NCI-H748 (cell line): ENCODE results near the gene ZNRF3.
"Not testable (repeated sequence)": the region's sequence is repeated elsewhere in the genome, so short reads cannot be mapped to it uniquely, and the experiment has no call there.

Experiments
- DNase-seq: peaks from one replicate; lab custom pipeline; 2025; ENCODE audit not compliant: unreplicated experiment; lab: John Stamatoyannopoulos, UW

Gene ZNRF3

DNA sequence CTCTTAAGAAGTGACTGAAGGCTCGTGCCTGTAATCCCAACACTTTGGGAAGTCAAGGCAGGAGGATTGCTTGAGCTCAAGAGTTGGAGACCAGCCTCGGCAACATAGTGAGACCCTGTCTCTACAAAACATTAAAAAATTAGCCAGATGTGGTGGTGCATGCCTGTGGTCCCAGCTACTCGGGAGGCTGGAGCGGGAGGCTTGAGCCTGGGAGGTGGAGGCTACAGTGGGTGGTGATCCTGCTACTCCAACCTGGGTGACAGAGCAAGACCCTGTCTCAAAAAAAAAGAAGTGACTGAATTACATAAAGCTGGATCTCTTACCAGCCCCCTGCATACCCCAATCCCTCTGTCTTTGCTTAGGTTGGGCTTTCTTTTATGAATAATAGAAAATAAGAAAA is 120.2 kb downstream of the ZNRF3 start:
- no peak for DNase-seq

GRCh38 chr22:29003975-29004646 is 120.7 kb downstream of the ZNRF3 start:
- DNase-seq, result peak; percentile 71

DNA sequence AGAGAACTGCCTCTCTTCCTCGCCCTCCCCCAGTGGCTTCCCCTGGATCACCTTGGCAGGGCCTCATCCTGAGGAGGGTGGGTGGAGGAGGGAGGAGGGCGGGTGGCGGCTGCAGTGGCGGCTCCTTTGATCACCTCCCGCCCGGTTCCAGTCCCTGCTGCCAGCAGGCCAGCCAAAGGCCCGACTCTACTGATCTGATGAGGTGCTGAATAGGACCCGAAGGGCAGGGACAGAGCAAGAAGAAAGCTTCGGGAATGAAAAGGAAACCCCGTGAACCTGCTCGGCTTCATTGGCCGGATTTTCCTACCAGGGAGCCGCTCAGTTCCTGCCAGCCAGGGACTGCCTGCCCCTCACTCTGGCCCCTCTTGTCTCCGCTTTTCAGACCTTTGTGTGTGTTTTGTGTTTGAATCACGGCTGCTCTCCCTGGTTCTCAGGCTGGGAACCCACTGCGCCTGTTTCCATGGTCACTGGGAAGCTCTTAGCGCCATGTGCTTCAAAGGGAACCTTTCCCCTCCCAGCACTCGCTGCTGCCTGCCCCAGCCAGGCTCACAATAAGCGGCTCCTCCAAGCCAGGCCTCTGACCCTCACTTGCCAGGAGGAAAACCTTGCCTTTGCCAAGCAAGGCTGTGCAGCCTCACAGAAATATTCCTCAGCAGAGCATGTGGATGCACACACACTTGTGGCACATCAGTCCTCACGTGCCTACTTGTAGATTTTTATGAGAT is 121.4 kb downstream of the ZNRF3 start:
- peak; percentile 37 for DNase-seq

- not testable (repeated sequence) for DNase-seq
Measured at GRCh38 chr22:29005754-29006153, 122.4 kb downstream of the ZNRF3 start.

DNA sequence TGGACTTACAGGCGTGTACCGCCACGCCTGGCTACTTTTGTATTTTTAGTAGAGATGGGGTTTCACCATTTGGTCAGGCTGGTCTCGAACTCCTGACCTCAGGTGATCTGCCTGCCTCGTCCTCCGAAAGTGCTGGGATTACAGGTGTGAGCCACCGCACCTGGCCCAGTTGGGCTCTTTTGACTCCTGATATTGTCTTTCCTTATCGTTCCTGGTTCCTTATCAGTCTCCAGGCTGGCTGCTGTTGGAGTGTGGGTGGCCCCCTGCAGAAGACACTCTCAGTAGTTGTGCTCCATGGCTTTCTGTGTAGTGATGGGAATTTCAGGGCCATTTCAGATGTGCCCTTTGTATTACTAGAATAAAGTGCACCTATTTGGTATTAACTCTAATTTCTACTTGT is 123.0 kb downstream of the ZNRF3 start:
- no peak for DNase-seq

- no peak for DNase-seq
Measured at GRCh38 chr22:29009148-29009547, 125.8 kb downstream of the ZNRF3 start.

GRCh38 chr22:29011240-29012100 is 128.1 kb downstream of the ZNRF3 start:
- no peak for DNase-seq

- DNase-seq, result no peak
Measured at GRCh38 chr22:29012101-29012433, 128.7 kb downstream of the ZNRF3 start.

GRCh38 chr22:29012952-29013351 is 129.6 kb downstream of the ZNRF3 start:
- no peak for DNase-seq

GRCh38 chr22:29014293-29014692 is 130.9 kb downstream of the ZNRF3 start:
- no peak for DNase-seq

GRCh38 chr22:29014773-29015172 is 131.4 kb downstream of the ZNRF3 start:
- no peak for DNase-seq

GRCh38 chr22:29016067-29016938 is 132.9 kb downstream of the ZNRF3 start:
- DNase-seq, result no peak

- no peak for DNase-seq
Measured at GRCh38 chr22:29018293-29019189, 135.2 kb downstream of the ZNRF3 start.

- no peak for DNase-seq
Measured at GRCh38 chr22:29022101-29022817, 138.9 kb downstream of the ZNRF3 start.

DNA sequence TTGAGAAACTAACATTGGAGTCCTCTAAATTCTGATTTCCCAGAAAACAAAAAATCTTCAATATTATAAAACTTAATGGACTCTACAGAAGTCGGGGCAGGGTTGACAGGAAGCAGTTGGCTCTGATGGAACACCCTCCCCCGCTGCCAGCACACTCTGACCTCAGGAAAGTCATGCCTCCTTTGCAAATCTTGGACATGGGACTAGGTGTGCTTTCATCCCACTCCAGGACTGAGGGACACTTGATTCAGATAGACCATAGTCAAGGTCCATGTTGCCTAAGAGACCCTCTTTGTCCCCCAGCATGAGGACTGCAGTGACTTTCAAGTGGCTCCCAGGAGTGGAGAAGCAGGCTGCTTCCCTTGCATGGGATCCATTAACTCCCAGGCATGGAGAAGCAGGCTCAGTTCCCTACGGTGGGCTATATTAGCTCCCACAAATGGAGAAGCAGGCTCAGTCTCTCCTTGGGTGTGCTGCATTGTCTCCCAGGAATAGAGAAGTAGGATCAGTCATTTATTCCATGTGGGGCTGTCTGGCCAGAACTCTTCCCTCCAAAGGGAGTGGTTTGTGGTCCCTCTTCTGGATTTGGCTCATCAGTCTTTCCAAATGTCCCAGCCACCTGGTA is 139.9 kb downstream of the ZNRF3 start:
- DNase-seq, result no peak

GRCh38 chr22:29026579-29026978 is 143.2 kb downstream of the ZNRF3 start:
- no peak for DNase-seq

GRCh38 chr22:29028468-29028867 is 145.1 kb downstream of the ZNRF3 start:
- no peak for DNase-seq

GRCh38 chr22:29029202-29030000 is 146.0 kb downstream of the ZNRF3 start:
- DNase-seq, result no peak
